Measurements from ENCODE around the gene TMED7.

DNA sequence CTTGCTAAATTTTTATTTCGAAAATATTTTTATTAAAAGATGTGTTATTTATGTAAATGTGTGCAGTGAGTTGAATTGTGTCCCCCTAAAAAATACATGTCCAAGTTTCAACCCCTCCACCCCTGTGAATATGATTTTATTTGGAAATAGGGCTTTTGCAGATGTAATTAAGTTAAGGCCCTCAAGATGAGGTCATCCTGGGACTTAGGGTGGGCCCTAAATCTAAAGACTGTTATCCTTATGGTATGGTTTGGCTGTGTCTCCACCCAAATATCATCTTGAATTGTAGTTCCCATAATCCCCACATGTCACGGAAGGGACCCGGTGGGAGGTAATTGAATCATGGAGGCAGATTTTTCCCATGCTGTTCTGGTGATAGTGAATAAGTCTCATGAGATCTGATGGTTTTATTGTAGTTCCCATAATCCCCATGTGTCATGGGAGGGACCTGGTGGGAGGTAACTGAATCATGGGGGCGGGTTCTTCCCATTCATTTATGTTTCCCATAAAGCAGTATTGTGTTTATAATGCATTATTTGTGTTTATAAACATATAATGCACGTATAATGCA, 1.5 kb upstream of the TMED7 start:
- no peak for TF ChIP-seq POLR2A (IDR thresholded peaks at IDR 0.05)
- TF ChIP-seq, protein P1, sequence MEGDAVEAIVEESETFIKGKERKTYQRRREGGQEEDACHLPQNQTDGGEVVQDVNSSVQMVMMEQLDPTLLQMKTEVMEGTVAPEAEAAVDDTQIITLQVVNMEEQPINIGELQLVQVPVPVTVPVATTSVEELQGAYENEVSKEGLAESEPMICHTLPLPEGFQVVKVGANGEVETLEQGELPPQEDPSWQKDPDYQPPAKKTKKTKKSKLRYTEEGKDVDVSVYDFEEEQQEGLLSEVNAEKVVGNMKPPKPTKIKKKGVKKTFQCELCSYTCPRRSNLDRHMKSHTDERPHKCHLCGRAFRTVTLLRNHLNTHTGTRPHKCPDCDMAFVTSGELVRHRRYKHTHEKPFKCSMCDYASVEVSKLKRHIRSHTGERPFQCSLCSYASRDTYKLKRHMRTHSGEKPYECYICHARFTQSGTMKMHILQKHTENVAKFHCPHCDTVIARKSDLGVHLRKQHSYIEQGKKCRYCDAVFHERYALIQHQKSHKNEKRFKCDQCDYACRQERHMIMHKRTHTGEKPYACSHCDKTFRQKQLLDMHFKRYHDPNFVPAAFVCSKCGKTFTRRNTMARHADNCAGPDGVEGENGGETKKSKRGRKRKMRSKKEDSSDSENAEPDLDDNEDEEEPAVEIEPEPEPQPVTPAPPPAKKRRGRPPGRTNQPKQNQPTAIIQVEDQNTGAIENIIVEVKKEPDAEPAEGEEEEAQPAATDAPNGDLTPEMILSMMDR (IDR thresholded peaks at IDR 0.05) = no peak

Measured in lower leg skin (tissue), 3 donors.